Urinary bladder (tissue), 4 donors: ENCODE data around the gene MSMB. TPM values are rescaled to one million over a fixed set of nuclear protein-coding genes. Genes with fewer than 3 reads are reported as not detected.

Experiments used
- DNase-seq: peaks from one replicate; pipeline ENCODE4 v3.0.0-alpha.2; 2015; ENCODE audit errors: extremely low spot score
- H3K27ac ChIP-seq: one replicate; pipeline ENCODE4 v1.5.1; 2013; ENCODE audit warnings: low read depth, mild to moderate bottlenecking, moderate library complexity
- H3K36me3 ChIP-seq: one replicate; pipeline ENCODE4 v1.6.1; 2013; ENCODE audit warnings: mild to moderate bottlenecking, moderate library complexity; ENCODE audit not compliant: insufficient read depth
- H3K4me1 ChIP-seq: one replicate; pipeline ENCODE4 v1.6.1; 2013; ENCODE audit warnings: mild to moderate bottlenecking, moderate library complexity; ENCODE audit not compliant: insufficient read depth
- H3K4me3 ChIP-seq: one replicate; pipeline ENCODE4 v1.5.1; 2013; ENCODE audit warnings: low read depth, low read length
- WGBS: extraction: QIAGEN DNeasy Blood & Tissue Kit; methylation state at CpG from one replicate; pipeline ENCODE4 v1.1.7; 2013; 5-methylcytosine and 5-hydroxymethylcytosine counted together
- polyA plus RNA-seq: library from polyadenylated mRNA; stranded (reverse); fragments of 200-250 nt; gene quantifications from one replicate; pipeline ENCODE4 v1.2.3, GENCODE V29; 2013
- total RNA-seq: library from RNA; depleted of rRNA; stranded (reverse); fragments of >200 nt; gene quantifications from one replicate; pipeline ENCODE4 v1.2.3, GENCODE V29; 2014
- donor health status: healthy with polysubstance abuse.
- donor health status: healthy.

The MSMB gene
- total and polyA plus RNA-seq, 2 donors = 1.1 TPM; not detected in 1

- H3K4me3 ChIP-seq = no peak overlapping the region
- 65% methylated on average over 4 of the region's 4 CpGs for WGBS
- no peak overlapping the region for H3K27ac ChIP-seq
- H3K36me3 ChIP-seq = no peaks in the 10 kb centered on the region
- no peaks in the 10 kb centered on the region for H3K4me1 ChIP-seq
- DNase-seq = no peak
These were observed 33.9 kb upstream of the MSMB start for GRCh38 chr10:46079831-46080585.

- WGBS = 77% methylated on average over 5 of the region's 5 CpGs
- H3K27ac ChIP-seq = no peak overlapping the region
- H3K36me3 ChIP-seq = no peaks in the 10 kb centered on the region
- H3K4me1 ChIP-seq = no peaks in the 10 kb centered on the region
- DNase-seq = no peak
- no peak overlapping the region for H3K4me3 ChIP-seq
These were observed 31.8 kb upstream of the MSMB start for GRCh38 chr10:46077731-46078413.

- Histone ChIP-seq H3K27ac (no peak overlapping the region), H3K4me1 (no peaks in the 10 kb centered on the region), H3K4me3 (no peak overlapping the region), H3K36me3 (no peaks in the 10 kb centered on the region)
- DNase-seq = no peak
- 66% methylated on average over 4 of the region's 4 CpGs for WGBS
These were observed 31.1 kb upstream of the MSMB start for GRCh38 chr10:46077141-46077554.

GRCh38 chr10:46075869-46076268 is 29.8 kb upstream of the MSMB start:
- no peak overlapping the region for H3K27ac ChIP-seq
- H3K4me1 ChIP-seq = no peaks in the 10 kb centered on the region
- DNase-seq = no peak
- H3K36me3 ChIP-seq = no peaks in the 10 kb centered on the region
- WGBS = 89% methylated on average over 3 of the region's 3 CpGs
- H3K4me3 ChIP-seq = no peak overlapping the region

- Histone ChIP-seq H3K36me3 (no peaks in the 10 kb centered on the region), H3K27ac (no peak overlapping the region), H3K4me1 (no peaks in the 10 kb centered on the region), H3K4me3 (no peak overlapping the region)
- WGBS = 55% methylated on average over 4 of the region's 4 CpGs
- no peak for DNase-seq
These were observed 28.3 kb upstream of the MSMB start for GRCh38 chr10:46074196-46074946.

GRCh38 chr10:46073564-46073963 is 27.5 kb upstream of the MSMB start:
- WGBS = 96% methylated on average over 1 of the region's 1 CpG

GRCh38 chr10:46070749-46071148 is 24.7 kb upstream of the MSMB start:
- WGBS = 44% methylated on average over 6 of the region's 6 CpGs
- Histone ChIP-seq H3K36me3 (peaks cover 2% of the 10 kb centered on the region), H3K27ac (no peak overlapping the region), H3K4me1 (no peaks in the 10 kb centered on the region), H3K4me3 (no peak overlapping the region)
- no peak for DNase-seq

More at GRCh38 chr10:46073564-46073963, 27.5 kb upstream of the MSMB start:
- H3K27ac ChIP-seq = no peak overlapping the region
- DNase-seq = no peak
- no peaks in the 10 kb centered on the region for H3K36me3 ChIP-seq
- H3K4me3 ChIP-seq = no peak overlapping the region
- no peaks in the 10 kb centered on the region for H3K4me1 ChIP-seq

GRCh38 chr10:46069771-46070463 is 23.8 kb upstream of the MSMB start:
- Histone ChIP-seq H3K4me1 (no peaks in the 10 kb centered on the region), H3K4me3 (no peak overlapping the region), H3K36me3 (peaks cover 2% of the 10 kb centered on the region), H3K27ac (no peak overlapping the region)
- 56% methylated on average over 6 of the region's 6 CpGs for WGBS
- DNase-seq = no peak

- H3K36me3 ChIP-seq = peaks cover 2% of the 10 kb centered on the region
- no peak for DNase-seq
- 78% methylated on average over 2 of the region's 2 CpGs for WGBS
- no peaks in the 10 kb centered on the region for H3K4me1 ChIP-seq
- no peak overlapping the region for H3K4me3 ChIP-seq
- no peak overlapping the region for H3K27ac ChIP-seq
These were observed 22.8 kb upstream of the MSMB start for GRCh38 chr10:46068905-46069304.

GRCh38 chr10:46068117-46068516 is 22.0 kb upstream of the MSMB start:
- WGBS = 61% methylated on average over 1 of the region's 1 CpG
- Histone ChIP-seq H3K4me3 (no peak overlapping the region), H3K27ac (no peak overlapping the region), H3K4me1 (no peaks in the 10 kb centered on the region), H3K36me3 (peaks cover 2% of the 10 kb centered on the region)
- DNase-seq = no peak

- WGBS = 93% methylated on average over 1 of the region's 1 CpG
- H3K4me1 ChIP-seq = no peaks in the 10 kb centered on the region
- DNase-seq = no peak
- no peak overlapping the region for H3K4me3 ChIP-seq
- no peak overlapping the region for H3K27ac ChIP-seq
- H3K36me3 ChIP-seq = peaks cover 2% of the 10 kb centered on the region
These were observed 18.3 kb upstream of the MSMB start for GRCh38 chr10:46064269-46064817.

- WGBS = 79% methylated on average over 14 of the region's 14 CpGs
These were observed 16.8 kb upstream of the MSMB start for GRCh38 chr10:46062723-46063428.

GRCh38 chr10:46060706-46061105 is 14.6 kb upstream of the MSMB start:
- DNase-seq = no peak
- Histone ChIP-seq H3K36me3 (no peaks in the 10 kb centered on the region), H3K4me3 (no peak overlapping the region), H3K27ac (no peak overlapping the region), H3K4me1 (no peaks in the 10 kb centered on the region)
- 73% methylated on average over 3 of the region's 3 CpGs for WGBS

More at GRCh38 chr10:46062723-46063428, 16.8 kb upstream of the MSMB start:
- DNase-seq = no peak
- peaks cover under 1% of the 10 kb centered on the region for H3K36me3 ChIP-seq
- no peaks in the 10 kb centered on the region for H3K4me1 ChIP-seq
- H3K4me3 ChIP-seq = no peak overlapping the region
- H3K27ac ChIP-seq = no peak overlapping the region
